ENCODE results near the gene RNF144A.

The RNF144A gene

DNA sequence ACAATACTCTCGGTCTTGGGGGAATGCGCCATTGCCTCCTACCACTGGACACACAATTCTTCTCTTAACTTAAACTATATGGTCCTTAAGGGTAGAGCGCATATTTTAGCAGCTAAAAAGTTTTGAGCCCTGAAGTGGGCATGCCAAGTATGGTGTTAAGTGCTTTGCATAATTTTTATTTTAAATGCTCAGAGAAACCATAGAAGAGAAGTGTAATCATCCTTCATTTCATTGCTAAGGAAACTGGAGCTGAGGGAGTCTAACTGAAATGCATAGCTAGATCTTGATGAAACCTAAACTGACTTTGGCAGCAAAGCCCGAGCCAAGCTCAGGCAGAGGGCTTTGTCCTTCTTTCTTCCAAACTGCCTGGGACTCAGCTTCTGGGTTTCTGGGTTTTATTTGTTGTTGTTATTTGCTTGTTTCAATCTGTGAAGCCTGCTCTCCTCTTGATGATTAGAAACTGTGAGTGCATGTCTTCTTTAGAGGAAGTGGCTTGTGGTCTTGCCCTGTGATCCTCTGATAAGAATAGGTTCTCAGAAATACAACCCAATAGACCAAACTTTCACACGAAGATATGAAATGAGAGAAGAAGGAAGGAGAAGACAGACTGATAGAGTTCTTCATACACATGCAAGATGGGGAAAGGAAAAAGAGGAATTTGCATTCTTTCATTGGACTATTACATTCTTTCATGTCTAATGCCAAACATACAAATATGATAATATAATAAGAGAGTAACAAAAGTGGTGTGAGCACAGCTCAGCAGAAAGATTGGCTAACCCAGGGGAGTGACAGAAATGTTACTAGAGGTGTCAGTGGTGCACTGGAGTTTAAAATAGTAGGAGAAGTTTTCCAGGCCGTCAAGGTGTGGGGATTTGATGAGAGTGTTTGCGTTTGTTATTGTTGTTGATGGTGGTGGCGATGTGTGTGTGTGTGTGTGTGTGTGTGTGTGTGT, 7.5 kb upstream of the RNF144A start:
- peak; percentile 73 to 84 for DNase-seq

- DNase-seq: no peak
Measured at GRCh38 chr2:6911721-6912120, 5.5 kb upstream of the RNF144A start.

GRCh38 chr2:6913415-6914157, 3.6 kb upstream of the RNF144A start:
- no peak for DNase-seq

GRCh38 chr2:6914828-6915227, 2.4 kb upstream of the RNF144A start:
- DNase-seq: no peak

DNA sequence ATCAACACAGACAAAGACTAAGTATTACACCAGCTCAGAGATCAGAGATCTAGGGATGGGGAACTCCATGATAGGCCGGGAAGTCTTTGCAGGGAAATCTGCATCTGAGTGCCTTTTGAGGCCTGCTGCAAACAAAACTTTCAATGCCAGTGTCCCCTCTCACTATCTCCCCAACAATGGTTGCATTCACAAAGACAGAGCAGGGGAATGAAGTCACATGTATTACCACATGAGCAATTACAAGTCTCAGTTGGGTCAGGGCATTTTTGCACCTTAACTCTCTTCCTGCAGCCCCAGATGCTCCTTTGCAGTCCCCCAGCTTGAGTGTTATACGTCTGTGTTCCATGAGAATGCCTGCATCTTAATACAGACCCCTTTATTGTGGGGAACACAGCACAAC, 1.8 kb upstream of the RNF144A start:
- no peak for DNase-seq

- no peak for DNase-seq
Measured at GRCh38 chr2:6916224-6916623, 988 bp upstream of the RNF144A start.

DNA sequence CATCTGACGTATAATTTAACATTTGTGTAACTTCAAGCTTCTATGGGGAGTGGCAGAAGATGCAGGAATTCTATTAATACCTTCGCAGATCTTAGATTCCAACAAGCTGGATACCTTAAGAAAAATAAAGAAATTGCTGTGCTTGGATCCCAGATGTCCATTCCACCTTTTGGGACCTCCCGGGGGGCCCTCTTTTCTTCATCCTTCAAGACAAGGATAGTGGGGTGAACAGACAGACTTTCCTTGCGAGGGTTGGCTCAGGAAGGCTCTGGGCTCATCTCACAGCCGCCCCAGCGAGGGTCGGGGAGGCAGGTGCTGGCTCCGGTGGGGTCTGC, 509 bp upstream of the RNF144A start:
- DNase-seq: no peak

- no peak for DNase-seq
Measured at GRCh38 chr2:6917761-6918421, 679 bp downstream of the RNF144A start.

- no peak for DNase-seq
Measured at GRCh38 chr2:6919901-6920742, 2.9 kb downstream of the RNF144A start.

DNA sequence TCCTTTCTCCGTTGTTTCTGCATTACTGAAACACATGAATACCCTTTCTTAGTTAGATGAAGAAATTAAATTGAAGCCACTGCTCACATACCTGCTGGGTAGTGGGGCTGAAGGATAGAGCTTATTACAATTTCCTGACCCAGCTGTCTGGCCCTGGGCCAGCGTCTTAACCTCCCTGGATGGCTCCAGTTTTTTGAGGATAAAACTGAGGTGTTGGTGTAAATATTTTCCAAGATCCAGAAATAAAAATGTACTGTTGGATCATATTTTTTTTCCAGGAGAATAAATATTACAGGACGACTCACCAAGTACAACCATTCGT, 3.5 kb downstream of the RNF144A start:
- DNase-seq: no peak

GRCh38 chr2:6921321-6921922, 4.2 kb downstream of the RNF144A start:
- no peak for DNase-seq

- DNase-seq: no peak
Measured at GRCh38 chr2:6922201-6922656, 5.0 kb downstream of the RNF144A start.

- DNase-seq: no peak
Measured at GRCh38 chr2:6923319-6923718, 6.1 kb downstream of the RNF144A start.

DNA sequence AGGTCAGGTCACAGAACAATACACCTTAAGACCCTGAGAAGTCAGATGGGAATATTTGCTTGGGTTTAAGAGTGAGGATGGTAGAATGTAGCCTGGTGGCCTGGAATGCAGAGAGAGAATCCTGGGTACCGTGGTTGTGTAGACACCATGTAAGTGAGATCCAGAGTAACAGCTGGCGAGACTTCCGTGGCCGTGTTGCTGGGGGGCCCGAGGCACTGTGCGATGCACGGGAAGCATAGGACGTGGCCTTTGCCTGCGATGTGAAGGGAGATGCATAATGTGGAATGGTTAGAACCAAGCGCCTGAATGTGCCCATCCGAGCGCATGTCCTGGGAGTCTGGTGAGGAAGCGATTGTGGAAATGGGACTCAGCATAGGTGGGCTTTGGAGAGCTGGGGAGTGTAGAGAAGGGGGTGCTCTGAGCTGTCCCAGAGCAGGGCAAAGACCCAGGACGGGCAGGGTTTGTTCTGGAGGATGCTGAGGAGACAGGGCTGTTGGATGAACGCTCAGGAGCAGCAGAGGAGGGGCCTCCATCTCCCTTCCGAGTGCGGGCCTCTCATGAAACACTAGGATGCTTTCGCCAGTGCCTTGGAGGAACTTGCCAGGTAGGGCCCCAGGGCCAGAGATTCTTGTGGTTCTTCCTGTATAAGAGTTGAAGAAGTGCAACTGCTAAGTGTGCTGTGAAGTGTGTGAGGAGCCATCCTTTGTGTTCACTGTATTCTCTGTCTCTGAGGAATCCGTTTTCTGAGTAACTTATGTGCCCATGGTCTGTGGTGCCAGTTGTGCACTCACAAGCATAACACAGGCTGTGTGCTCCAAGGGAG, 7.1 kb downstream of the RNF144A start:
- DNase-seq: no peak

DNA sequence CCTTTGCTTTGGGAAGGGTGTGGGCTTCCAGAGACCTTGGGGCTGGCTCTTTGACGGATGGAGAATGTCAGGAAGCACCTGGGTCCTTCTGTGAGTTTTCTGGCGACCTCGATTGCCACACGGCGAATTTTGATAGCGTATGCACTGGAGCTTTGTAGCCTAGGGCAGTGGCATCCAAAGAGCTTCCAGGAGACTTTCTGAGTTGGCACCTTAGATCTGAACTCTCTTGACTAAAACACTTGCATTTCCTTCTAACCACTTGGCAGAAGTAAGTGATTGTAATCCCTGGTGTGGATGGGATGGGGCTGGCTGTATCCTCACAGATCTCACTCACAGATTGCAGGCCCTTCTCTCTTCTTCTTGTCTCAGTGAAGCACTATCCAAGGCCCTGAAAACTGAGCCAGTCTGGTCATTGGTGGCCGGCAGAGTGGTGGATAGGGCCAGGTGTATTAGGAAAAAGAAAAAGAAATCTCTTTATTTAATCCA, 7.8 kb downstream of the RNF144A start:
- no peak for DNase-seq

- DNase-seq: no peak
Measured at GRCh38 chr2:6926071-6926732, 9.0 kb downstream of the RNF144A start.

GRCh38 chr2:6927186-6927585, 10.0 kb downstream of the RNF144A start:
- no peak for DNase-seq

GRCh38 chr2:6927753-6928152, 10.5 kb downstream of the RNF144A start:
- no peak for DNase-seq

GRCh38 chr2:6928452-6928851, 11.2 kb downstream of the RNF144A start:
- no peak for DNase-seq

DNA sequence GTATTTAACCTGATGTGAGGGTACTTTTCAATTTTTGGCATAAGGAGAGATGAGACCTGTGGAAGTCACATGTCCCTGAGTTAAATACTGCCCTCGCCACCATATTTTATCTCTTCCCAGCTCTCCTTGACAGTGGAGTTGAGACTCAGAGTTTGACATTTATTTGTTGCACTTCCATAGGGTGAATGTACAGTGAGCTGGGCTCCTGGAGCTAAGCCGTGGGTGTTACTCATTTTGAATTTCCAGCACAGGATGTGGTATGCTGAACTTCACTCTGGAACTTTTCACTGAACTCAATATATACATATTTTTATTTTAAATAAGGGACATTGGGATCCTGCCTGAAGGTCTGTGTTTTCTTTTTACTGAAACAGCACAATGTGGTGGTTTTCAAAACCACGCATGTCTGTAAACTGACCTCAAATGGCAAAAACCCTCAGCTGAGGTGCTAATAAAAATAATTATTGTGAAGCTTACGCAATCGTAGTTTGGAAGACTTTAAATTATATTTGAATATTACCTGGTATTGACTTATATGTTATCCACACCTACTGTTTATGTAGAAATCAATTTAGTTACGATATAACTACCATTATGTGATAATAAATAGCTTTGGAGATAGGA, 12.1 kb downstream of the RNF144A start:
- peak; percentile 20 to 32 for DNase-seq

Measured in Kasumi-1 (cell line).